Bronchial epithelial cell (primary cell): ENCODE data around the gene SLC7A6OS. TPM values are rescaled to one million over a fixed set of nuclear protein-coding genes. Genes with fewer than 3 reads are reported as not detected.

Experiments used
- DNase-seq: peaks from one replicate; pipeline ENCODE4 v3.0.0-alpha.2; 2010; ENCODE audit warnings: low read depth
- FAIRE-seq: peaks from 2 replicates; lab custom pipeline; 2011; peaks lifted over from hg19 to GRCh38; lab: Jason Lieb, UNC
- H3K27me3 ChIP-seq: 2 replicates; pipeline ENCODE4 v1.5.1; 2011; ENCODE audit warnings: low read length; ENCODE audit not compliant: control insufficient read depth, insufficient read depth
- H3K36me3 ChIP-seq: 2 replicates; pipeline ENCODE4 v1.5.1; 2011; ENCODE audit warnings: low read length; ENCODE audit not compliant: control insufficient read depth, insufficient read depth
- H3K4me3 ChIP-seq: 2 replicates; pipeline ENCODE4 v1.5.1; 2011; ENCODE audit warnings: mild to moderate bottlenecking, low read depth, low read length, control low read depth
- CTCF ChIP-seq: IDR thresholded peaks from 2 replicates; pipeline ENCODE4 v1.5.1; 2011; ENCODE audit warnings: mild to moderate bottlenecking, moderate library complexity, low read length, control low read depth, inconsistent platforms; ENCODE audit not compliant: insufficient read depth, severe bottlenecking
- total RNA-seq: library from RNA; depleted of rRNA; stranded (reverse); fragments of >200 nt; gene quantifications from 2 replicates; pipeline ENCODE4 v1.2.1, GENCODE V29; 2014

The SLC7A6OS gene
- total RNA-seq, 1 donor from 2014 or later, result 17.4 TPM

GRCh38 chr16:68279726-68280558 lies 30.8 kb downstream of the SLC7A6OS start:
- H3K27me3 ChIP-seq, result no peaks in the 10 kb centered on the region
- no peak for TF ChIP-seq CTCF
- no peak for DNase-seq
- H3K36me3 ChIP-seq, result peaks cover under 1% of the 10 kb centered on the region
- FAIRE-seq, result no peak
- no peak overlapping the region for H3K4me3 ChIP-seq

GRCh38 chr16:68276223-68276622 lies 34.5 kb downstream of the SLC7A6OS start:
- DNase-seq (no peak), FAIRE-seq (no peak)
- no peak for TF ChIP-seq CTCF
- Histone ChIP-seq H3K27me3 (no peaks in the 10 kb centered on the region), H3K4me3 (no peak overlapping the region), H3K36me3 (peaks cover 4% of the 10 kb centered on the region)

GRCh38 chr16:68275611-68276191 lies 35.0 kb downstream of the SLC7A6OS start:
- FAIRE-seq (no peak), DNase-seq (peak; percentile 88)
- peaks cover 4% of the 10 kb centered on the region for H3K36me3 ChIP-seq
- no peak for TF ChIP-seq CTCF
- H3K27me3 ChIP-seq, result no peaks in the 10 kb centered on the region
- no peak overlapping the region for H3K4me3 ChIP-seq

GRCh38 chr16:68274441-68274840 lies 36.3 kb downstream of the SLC7A6OS start:
- no peaks in the 10 kb centered on the region for H3K27me3 ChIP-seq
- DNase-seq (no peak), FAIRE-seq (no peak)
- no peak overlapping the region for H3K4me3 ChIP-seq
- TF ChIP-seq CTCF, result no peak
- H3K36me3 ChIP-seq, result peaks cover 4% of the 10 kb centered on the region

- TF ChIP-seq CTCF, result no peak
- Histone ChIP-seq H3K4me3 (no peak overlapping the region), H3K36me3 (peaks cover 4% of the 10 kb centered on the region), H3K27me3 (no peaks in the 10 kb centered on the region)
- peak; percentile 59 for DNase-seq
- FAIRE-seq, result no peak
Measured at GRCh38 chr16:68273896-68274295, 36.9 kb downstream of the SLC7A6OS start.
